HepG2 (cell line): ENCODE results near the gene RNF208. TPM values are rescaled to one million over a fixed set of nuclear protein-coding genes. Genes with fewer than 3 reads are reported as not detected.

Experiments used
- DNMT3B ChIP-seq: conservative IDR thresholded peaks from 2 replicates; pipeline ENCODE4 v1.6.1; 2016; ENCODE audit warnings: missing biosample characterization, control low read depth
- HES4 ChIP-seq: sonication (generic); formaldehyde crosslinking; IDR thresholded peaks from 2 replicates; pipeline ENCODE4 v1.9.0; 2021; ENCODE audit warnings: mild to moderate bottlenecking, missing genetic modification reagents, borderline replicate concordance
- HMGA1 ChIP-seq: sonication (generic); formaldehyde crosslinking; conservative IDR thresholded peaks from 2 replicates; pipeline ENCODE4 v1.4.0; 2020; ENCODE audit warnings: missing genetic modification reagents
- HNF1B ChIP-seq: sonication (generic); formaldehyde crosslinking; IDR thresholded peaks from 2 replicates; pipeline ENCODE4 v1.5.1; 2020; ENCODE audit warnings: mild to moderate bottlenecking, moderate library complexity, missing genetic modification reagents
- KDM2A ChIP-seq: sonication (generic); formaldehyde crosslinking; IDR thresholded peaks from 2 replicates; pipeline ENCODE4 v1.4.0; 2020; ENCODE audit warnings: low read depth, missing genetic modification reagents, borderline replicate concordance
- MIER2 ChIP-seq: IDR thresholded peaks from 2 replicates; pipeline ENCODE4 v1.6.1; 2016; ENCODE audit warnings: missing biosample characterization, missing genetic modification reagents
- NR2F6 ChIP-seq, 2 experiments: IDR thresholded peaks; 2 replicates each; pipeline ENCODE4 v1.6.1; 2016; ENCODE audit warnings: antibody characterized with exemption in 1 of 2, mild to moderate bottlenecking in 1 of 2
- PBX3 ChIP-seq: sonication (generic); formaldehyde crosslinking; IDR thresholded peaks from 2 replicates; pipeline ENCODE4 v1.8.1; 2023; ENCODE audit warnings: missing genetic modification reagents, inconsistent platforms, borderline replicate concordance
- PCBP2 ChIP-seq: fragments of 200-400 bp; formaldehyde crosslinking; optimal IDR thresholded peaks from 2 replicates; pipeline ENCODE3; 2018; ENCODE audit warnings: low read length, low read depth; ENCODE audit not compliant: poor library complexity, severe bottlenecking
- RARA ChIP-seq: IDR thresholded peaks from 2 replicates; pipeline ENCODE4 v1.6.1; 2016; ENCODE audit warnings: missing genetic modification reagents, missing compliant biosample characterization
- SRF ChIP-seq: IDR thresholded peaks from 2 replicates; pipeline ENCODE4 v1.6.1; 2011; ENCODE audit warnings: mild to moderate bottlenecking, low read depth, low read length, moderate library complexity
- TAF15 ChIP-seq: fragments of 200-400 bp; formaldehyde crosslinking; IDR thresholded peaks from one replicate; pipeline ENCODE4 v1.6.1; 2018; ENCODE audit warnings: mild to moderate bottlenecking, low read depth, low read length; ENCODE audit not compliant: poor library complexity, severe bottlenecking
- THRA ChIP-seq: sonication (generic); formaldehyde crosslinking; IDR thresholded peaks from 2 replicates; pipeline ENCODE4 v1.4.0; 2020; ENCODE audit warnings: missing genetic modification reagents, borderline replicate concordance
- TIGD3 ChIP-seq: sonication (generic); formaldehyde crosslinking; IDR thresholded peaks from 2 replicates; pipeline ENCODE4 v1.5.1; 2020; ENCODE audit warnings: mild to moderate bottlenecking, missing genetic modification reagents, borderline replicate concordance
- ZNF329 ChIP-seq: sonication (generic); formaldehyde crosslinking; IDR thresholded peaks from 2 replicates; pipeline ENCODE4 v1.9.0; 2021; ENCODE audit warnings: low read depth, mild to moderate bottlenecking, missing genetic modification reagents
- ZNF34 ChIP-seq: sonication (generic); formaldehyde crosslinking; IDR thresholded peaks from 2 replicates; pipeline ENCODE4 v1.4.0; 2020; ENCODE audit warnings: mild to moderate bottlenecking, missing genetic modification reagents, borderline replicate concordance
- ZNF503 ChIP-seq: sonication (generic); formaldehyde crosslinking; IDR thresholded peaks from 2 replicates; pipeline ENCODE4 v1.4.0; 2020; ENCODE audit warnings: missing genetic modification reagents
- ZSCAN12 ChIP-seq: sonication (generic); formaldehyde crosslinking; IDR thresholded peaks from 2 replicates; pipeline ENCODE4 v1.9.0; 2021; ENCODE audit warnings: mild to moderate bottlenecking, missing genetic modification reagents
- polyA plus RNA-seq, 8 experiments: library from polyadenylated mRNA; depleted of rRNA in 3 of 8; stranded (reverse) in 7 of 8; unstranded in 1 of 8; fragments of >200 nt; fragmentation: Illumina TruSeq in 4 of 8; extraction: Trizol in 4 of 8; gene quantifications; 2 replicates each; pipeline versions ENCODE4 v1.2.1 to v1.2.3, GENCODE V29; 2011 to 2016; ENCODE audit warnings: low read depth in 4 of 8, missing spikeins in 1 of 8, mixed read lengths in 1 of 8; ENCODE audit not compliant: insufficient read depth in 1 of 8
- total RNA-seq, 5 experiments: library from RNA; depleted of rRNA; stranded (reverse); fragments of >200 nt; fragmentation: Illumina TruSeq; extraction: Trizol; gene quantifications; 2 replicates each; pipeline ENCODE4 v1.2.3, GENCODE V29; 2016; ENCODE audit warnings: low read depth in 1 of 5

Gene RNF208
- total and polyA plus RNA-seq, 2 of the 13 experiments (the other 11 are each of a cell fraction or from before 2014, with no cell fraction given): 1.6 to 2.1 TPM

GRCh38 chr9:137200311-137201204 is 21.5 kb downstream of the RNF208 start, which contains the start of gene TPRN (continued):
- peak; percentile 92 for TF ChIP-seq HNF1B (CRISPR knock-in tag)
- TF ChIP-seq PBX3 (CRISPR knock-in tag): no peak
- peak; percentile 86 for TF ChIP-seq THRA (CRISPR knock-in tag)
- TF ChIP-seq NR2F6 (IDR thresholded peaks at IDR 0.05): no peak
- TF ChIP-seq NR2F6 (CRISPR knock-in tag; IDR thresholded peaks at IDR 0.05): peak; percentile 92
- TF ChIP-seq ZNF503 (CRISPR knock-in tag): peak; percentile 42; the same call in 1 of the 2 replicates
- TF ChIP-seq KDM2A (CRISPR knock-in tag): peak; percentile 91
- TF ChIP-seq PCBP2: no peak
- no peak for TF ChIP-seq HMGA1 (CRISPR knock-in tag)
- TF ChIP-seq DNMT3B (CRISPR knock-in tag): 0 out of 2 replicates have a peak, but pooled peaks have one; percentile 40
- 0 out of 2 replicates have a peak, but pooled peaks have one; percentile 43 for TF ChIP-seq MIER2
- TF ChIP-seq ZSCAN12 (CRISPR knock-in tag): peak; percentile 92
- TF ChIP-seq ZNF34 (CRISPR knock-in tag): 0 out of 2 replicates have a peak, but pooled peaks have one; percentile 28
- peak; percentile 84 for TF ChIP-seq HES4 (CRISPR knock-in tag)
- TF ChIP-seq ZNF329: no peak
- no peak for TF ChIP-seq SRF
- no peak for TF ChIP-seq TIGD3 (CRISPR knock-in tag)
- TF ChIP-seq RARA (CRISPR knock-in tag): peak; percentile 83
- peak; percentile 33 for TF ChIP-seq TAF15
